ENCODE data around the gene INPP5K.
A peak's percentile ranks its signal among the peaks of the same experiment; 100 is the strongest.

INPP5K gene

DNA sequence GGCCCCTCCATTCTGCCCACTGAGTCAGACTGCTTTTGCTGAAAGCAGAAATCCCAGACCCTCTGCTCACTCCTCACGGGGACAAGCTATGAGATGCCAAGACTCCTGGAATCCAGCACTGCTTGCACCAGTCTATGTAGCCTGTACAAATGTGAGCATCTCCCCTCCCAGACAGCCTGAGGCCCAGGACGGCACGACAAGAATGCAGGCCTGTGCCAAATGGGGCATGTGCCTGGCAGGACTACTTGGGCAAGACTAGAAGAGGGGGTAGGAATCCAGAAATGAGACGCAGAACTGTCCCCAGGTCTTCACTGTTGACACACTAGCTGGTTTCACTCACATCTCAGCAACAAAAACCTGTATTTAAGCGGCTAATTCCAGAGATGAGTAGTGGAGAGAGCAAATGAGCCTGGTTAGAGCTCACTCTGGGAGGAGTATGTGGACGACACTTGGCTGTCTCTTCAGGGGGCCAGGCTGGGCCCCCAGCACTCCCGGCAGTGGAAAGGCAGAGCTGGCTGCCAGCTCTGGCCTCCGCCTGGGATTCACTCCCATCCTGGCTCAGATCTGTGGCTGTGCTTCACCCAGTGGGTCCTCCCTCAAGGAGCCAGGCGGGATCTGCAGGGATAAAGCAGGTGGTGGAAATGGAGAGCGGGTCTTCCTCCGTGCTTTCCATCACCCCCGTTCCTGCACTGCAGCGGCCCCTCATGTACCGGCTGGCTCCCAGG, 21.0 kb downstream of the INPP5K start:
- H3K4me3 ChIP-seq (ENCODE audit: low read depth, low read length) = no peak overlapping the region
- TF ChIP-seq, protein P1, sequence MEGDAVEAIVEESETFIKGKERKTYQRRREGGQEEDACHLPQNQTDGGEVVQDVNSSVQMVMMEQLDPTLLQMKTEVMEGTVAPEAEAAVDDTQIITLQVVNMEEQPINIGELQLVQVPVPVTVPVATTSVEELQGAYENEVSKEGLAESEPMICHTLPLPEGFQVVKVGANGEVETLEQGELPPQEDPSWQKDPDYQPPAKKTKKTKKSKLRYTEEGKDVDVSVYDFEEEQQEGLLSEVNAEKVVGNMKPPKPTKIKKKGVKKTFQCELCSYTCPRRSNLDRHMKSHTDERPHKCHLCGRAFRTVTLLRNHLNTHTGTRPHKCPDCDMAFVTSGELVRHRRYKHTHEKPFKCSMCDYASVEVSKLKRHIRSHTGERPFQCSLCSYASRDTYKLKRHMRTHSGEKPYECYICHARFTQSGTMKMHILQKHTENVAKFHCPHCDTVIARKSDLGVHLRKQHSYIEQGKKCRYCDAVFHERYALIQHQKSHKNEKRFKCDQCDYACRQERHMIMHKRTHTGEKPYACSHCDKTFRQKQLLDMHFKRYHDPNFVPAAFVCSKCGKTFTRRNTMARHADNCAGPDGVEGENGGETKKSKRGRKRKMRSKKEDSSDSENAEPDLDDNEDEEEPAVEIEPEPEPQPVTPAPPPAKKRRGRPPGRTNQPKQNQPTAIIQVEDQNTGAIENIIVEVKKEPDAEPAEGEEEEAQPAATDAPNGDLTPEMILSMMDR (IDR thresholded peaks at IDR 0.05; ENCODE audit: borderline replicate concordance, insufficient read depth, low read depth, low read length) = no peak

DNA sequence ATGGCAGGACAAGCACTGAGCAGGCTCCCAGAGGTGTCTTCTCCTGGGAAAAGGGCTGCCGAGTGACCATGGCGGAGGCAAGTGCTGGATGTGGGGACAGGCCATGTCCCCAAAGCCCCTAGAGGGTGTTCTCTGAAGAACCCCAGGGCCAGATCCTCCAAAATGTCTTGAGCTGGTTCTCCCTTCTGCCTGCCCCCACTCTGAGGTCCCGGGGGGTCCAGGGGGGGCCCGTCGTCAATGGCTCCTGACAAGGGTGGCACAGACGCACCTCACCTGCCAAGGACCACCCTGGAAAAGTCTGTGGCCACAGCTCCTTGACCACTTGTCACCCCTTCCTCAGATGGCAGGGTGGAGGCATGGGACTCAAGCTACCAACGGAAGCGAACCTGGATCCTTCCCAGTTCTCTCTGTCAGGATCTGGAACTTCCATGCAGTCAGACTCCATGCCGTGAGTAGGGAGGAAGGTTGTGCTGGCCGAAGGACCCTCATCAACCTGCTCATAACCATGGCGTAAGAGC, 21.6 kb downstream of the INPP5K start:
- TF ChIP-seq, protein P1 (IDR thresholded peaks at IDR 0.05; ENCODE audit: borderline replicate concordance, insufficient read depth, low read depth, low read length) = no peak
- no peak overlapping the region for H3K4me3 ChIP-seq (ENCODE audit: low read depth, low read length)

DNA sequence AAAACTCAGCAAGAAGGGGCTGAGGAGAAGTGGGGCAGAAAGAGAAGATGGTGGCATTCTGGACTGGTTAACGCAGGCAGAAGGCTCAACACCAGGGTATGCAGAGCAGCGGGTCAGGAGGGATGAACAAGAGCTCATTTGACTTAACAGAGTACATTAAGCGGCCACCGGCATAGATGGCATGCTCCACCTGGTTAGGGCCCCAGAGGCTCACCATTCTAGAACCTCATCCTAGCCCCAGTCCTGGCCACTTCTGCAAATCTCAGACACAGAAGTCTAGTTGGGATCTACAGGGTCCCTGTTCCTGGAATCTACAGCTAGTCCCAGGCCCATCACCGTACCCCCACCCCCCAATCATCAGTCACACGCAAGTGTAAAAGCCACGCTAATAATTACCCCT, 22.2 kb downstream of the INPP5K start:
- no peak overlapping the region for H3K4me3 ChIP-seq (ENCODE audit: low read depth, low read length)
- TF ChIP-seq, protein P1 (IDR thresholded peaks at IDR 0.05; ENCODE audit: borderline replicate concordance, insufficient read depth, low read depth, low read length) = no peak

DNA sequence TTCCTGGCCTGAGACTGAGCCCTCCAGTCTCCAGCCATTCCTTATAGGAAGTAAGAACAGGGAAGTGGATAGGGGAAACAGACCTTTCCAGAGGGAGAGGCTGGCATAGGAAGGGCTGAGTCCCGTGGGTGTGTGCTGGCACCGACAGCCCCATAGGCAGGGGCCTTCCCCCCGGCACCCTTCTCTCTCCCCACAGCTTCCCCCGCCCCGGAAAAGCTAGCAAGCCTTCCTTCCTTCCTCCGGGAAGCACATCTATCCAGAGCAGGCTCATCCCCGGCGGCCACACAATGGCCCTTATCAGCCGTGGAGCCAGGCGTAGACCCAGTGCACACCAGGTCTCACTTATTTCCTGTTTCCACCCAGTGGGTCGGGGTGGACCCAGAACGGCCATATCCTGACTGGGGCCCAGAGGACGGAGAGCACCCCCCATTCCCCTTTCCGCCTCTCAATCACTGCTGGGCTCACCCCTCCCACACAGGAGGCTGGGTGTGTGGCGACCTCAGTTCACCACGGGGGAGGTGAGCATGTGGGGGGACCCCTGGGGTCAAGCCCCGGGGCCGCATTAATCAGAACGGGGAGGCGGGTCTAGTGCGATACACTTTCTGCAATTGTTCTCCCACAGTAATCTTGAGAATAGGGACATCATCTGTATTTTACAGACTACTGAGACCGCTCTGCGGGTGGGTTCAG, 23.0 kb downstream of the INPP5K start:
- TF ChIP-seq, protein P1 (IDR thresholded peaks at IDR 0.05; ENCODE audit: borderline replicate concordance, insufficient read depth, low read depth, low read length) = no peak
- no peak overlapping the region for H3K4me3 ChIP-seq (ENCODE audit: low read depth, low read length)

DNA sequence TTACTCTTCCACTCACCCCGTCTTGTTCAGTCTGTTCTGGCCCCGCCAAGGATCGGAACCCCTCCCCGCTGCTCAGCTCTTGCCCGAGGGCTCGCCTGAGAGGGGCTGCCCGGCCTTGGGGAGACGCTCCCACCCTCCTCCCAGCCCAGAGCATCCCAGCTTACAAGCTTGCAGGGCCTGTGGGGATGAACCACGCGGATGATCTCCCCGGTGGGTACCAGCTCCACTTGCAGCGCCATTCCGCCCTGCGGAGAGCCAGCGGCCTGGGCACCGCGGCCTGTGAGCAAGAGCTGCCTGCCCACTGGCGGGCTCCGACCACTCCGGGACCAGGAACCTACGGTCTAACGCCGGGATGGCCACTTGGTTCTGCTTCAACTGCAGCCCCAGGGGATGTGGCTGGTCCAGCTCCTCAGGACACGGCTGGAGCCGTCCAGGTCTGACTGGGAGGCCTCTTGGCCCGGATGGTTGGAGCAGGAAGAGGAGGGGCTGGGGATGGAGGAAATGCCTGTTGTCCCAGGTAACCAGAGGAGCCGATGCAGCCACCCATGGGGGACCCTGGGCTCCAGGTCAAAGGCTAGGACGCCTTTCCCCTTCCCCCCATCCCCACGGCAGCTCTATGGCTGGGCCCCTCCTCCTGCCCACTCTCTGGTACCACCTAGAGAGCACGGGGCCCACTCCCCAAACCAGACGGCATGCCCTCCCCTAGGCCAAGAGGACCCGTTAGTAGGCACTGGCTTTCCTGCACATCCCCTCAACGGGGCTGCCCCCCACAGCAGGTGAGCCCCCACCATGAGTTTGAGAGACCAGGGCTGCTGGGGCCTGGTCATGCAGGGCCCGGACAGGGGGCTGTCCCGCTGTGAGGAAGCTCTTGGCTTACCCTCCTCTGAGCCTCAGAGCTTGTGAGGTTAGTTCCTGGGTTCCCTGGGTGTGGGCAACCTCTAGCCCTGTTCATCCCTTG, 23.9 kb downstream of the INPP5K start, which contains the start of gene MYO1C:
Gene MYO1C (minus strand): TSS at position 438 of the 958 bp plus-strand sequence. CDS start 199 bp downstream, at position 239.
- peak within 1 kb of the TSS; percentile 85 for H3K4me3 ChIP-seq (ENCODE audit: low read depth, low read length)

More for the DNA sequence above, 23.9 kb downstream of the INPP5K start, which contains the start of gene MYO1C:
- TF ChIP-seq, protein P1 (IDR thresholded peaks at IDR 0.05; ENCODE audit: borderline replicate concordance, insufficient read depth, low read depth, low read length) = no peak

All from GM12875 (cell line).